Chondrocyte (in vitro differentiated cells): ENCODE results near the gene GAS6. TPM values are rescaled to one million over a fixed set of nuclear protein-coding genes. Genes with fewer than 3 reads are reported as not detected.

Experiments used
- DNase-seq: peaks from one replicate; pipeline ENCODE4 v3.0.0; 2021; ENCODE audit warnings: mixed read lengths, low spot score
- H3K27ac Mint-ChIP-seq: one replicate; pipeline ENCODE4 v1.8.0; 2021; ENCODE audit warnings: mild to moderate bottlenecking, moderate library complexity, mixed read lengths; ENCODE audit not compliant: unreplicated experiment
- H3K27me3 Mint-ChIP-seq: 2 replicates; pipeline ENCODE4 v1.8.0; 2021; ENCODE audit warnings: low read depth, mixed read lengths
- H3K36me3 Mint-ChIP-seq: 2 replicates; pipeline ENCODE4 v1.8.0; 2021; ENCODE audit warnings: low read depth, mixed read lengths
- H3K4me1 Mint-ChIP-seq: 2 replicates; pipeline ENCODE4 v1.8.0; 2021; ENCODE audit warnings: low read depth, mild to moderate bottlenecking, mixed read lengths
- H3K4me3 Mint-ChIP-seq: one replicate; pipeline ENCODE4 v1.8.0; 2021; ENCODE audit warnings: mild to moderate bottlenecking, moderate library complexity, mixed read lengths; ENCODE audit not compliant: unreplicated experiment
- H3K9me3 Mint-ChIP-seq: 2 replicates; pipeline ENCODE4 v1.8.0; 2021; ENCODE audit warnings: low read depth, mixed read lengths
- total RNA-seq: library from RNA; stranded (reverse); gene quantifications from 3 replicates; pipeline ENCODE4 v1.2.1, GENCODE V29; 2021
- TF ChIP-seq, protein P1 (sequence below): fragments of 200-600 bp; sonication (generic); IDR thresholded peaks from 2 replicates; pipeline ENCODE4 v1.5.0; 2021; ENCODE audit warnings: antibody characterized with exemption, mild to moderate bottlenecking, moderate library complexity

GAS6 gene
- total RNA-seq, 1 donor from 2014 or later: 111 TPM

DNA sequence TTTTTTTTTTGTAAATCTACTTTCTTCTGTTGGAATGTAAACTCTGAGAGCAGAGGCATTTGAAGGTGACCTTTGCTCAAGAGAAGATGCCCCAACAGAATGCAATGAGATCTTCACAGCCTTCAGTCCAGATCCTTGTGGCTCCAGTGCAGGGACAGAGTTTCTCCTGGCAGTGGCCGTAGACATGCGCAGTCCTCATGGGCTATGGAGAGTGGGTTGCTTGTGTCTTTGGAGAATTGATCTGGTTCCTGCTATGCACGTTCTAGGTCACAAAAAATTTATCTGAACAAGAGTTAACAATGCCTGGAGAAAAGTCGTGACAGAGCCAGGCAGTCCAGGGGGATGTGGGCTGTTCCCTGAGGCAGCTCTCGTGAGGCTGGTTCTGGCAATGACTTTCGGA is 74.7 kb downstream of the GAS6 start:
- Mint-ChIP-seq H3K27me3 (peaks cover 28% of the 10 kb centered on the region), H3K9me3 (peaks cover 3% of the 10 kb centered on the region), H3K27ac (no peak overlapping the region), H3K4me3 (no peak overlapping the region), H3K4me1 (no peaks in the 10 kb centered on the region), H3K36me3 (no peaks in the 10 kb centered on the region)
- DNase-seq: no peak
- TF ChIP-seq, protein P1, sequence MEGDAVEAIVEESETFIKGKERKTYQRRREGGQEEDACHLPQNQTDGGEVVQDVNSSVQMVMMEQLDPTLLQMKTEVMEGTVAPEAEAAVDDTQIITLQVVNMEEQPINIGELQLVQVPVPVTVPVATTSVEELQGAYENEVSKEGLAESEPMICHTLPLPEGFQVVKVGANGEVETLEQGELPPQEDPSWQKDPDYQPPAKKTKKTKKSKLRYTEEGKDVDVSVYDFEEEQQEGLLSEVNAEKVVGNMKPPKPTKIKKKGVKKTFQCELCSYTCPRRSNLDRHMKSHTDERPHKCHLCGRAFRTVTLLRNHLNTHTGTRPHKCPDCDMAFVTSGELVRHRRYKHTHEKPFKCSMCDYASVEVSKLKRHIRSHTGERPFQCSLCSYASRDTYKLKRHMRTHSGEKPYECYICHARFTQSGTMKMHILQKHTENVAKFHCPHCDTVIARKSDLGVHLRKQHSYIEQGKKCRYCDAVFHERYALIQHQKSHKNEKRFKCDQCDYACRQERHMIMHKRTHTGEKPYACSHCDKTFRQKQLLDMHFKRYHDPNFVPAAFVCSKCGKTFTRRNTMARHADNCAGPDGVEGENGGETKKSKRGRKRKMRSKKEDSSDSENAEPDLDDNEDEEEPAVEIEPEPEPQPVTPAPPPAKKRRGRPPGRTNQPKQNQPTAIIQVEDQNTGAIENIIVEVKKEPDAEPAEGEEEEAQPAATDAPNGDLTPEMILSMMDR: no peak

DNA sequence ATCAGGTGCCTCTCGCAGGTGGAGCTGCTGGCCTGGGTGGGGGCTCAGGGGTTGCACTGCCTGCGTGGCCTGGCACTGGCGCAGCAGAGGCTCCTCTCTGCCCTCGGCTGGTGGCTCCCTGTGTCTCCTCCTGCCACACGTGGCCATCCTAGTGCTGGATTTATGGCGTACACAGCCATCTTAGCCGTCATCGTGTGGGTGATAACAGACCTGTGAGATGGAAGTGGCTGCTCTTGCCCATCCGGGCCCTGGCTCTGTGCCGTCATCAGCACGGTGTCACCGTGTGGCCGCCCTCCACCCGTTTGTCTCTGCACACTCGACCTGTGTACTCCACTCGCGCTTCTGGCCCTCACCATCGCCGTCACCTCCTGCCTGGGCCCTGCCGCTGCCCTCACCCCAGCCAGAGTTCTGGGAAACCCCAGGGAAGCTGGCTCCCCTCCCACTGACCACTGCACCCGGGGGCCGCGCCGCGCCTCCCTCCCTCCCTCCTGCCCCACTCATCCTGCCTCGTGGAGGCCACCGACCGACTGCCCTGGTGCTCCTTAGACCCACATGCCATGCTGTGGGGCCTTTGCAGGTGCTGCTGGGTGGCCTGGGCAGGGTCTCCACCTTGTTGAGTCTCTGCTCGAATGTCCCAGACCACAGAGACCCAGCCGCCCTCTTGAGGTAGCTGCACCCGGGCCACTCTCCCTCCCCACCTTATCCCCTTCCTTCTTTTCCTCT is 75.3 kb downstream of the GAS6 start:
- DNase-seq: no peak
- no peaks in the 10 kb centered on the region for H3K36me3 Mint-ChIP-seq
- no peak overlapping the region for H3K27ac Mint-ChIP-seq
- peaks cover 3% of the 10 kb centered on the region for H3K9me3 Mint-ChIP-seq
- peaks cover 25% of the 10 kb centered on the region for H3K27me3 Mint-ChIP-seq
- TF ChIP-seq, protein P1: no peak
- H3K4me1 Mint-ChIP-seq: peaks cover under 1% of the 10 kb centered on the region
- no peak overlapping the region for H3K4me3 Mint-ChIP-seq

DNA sequence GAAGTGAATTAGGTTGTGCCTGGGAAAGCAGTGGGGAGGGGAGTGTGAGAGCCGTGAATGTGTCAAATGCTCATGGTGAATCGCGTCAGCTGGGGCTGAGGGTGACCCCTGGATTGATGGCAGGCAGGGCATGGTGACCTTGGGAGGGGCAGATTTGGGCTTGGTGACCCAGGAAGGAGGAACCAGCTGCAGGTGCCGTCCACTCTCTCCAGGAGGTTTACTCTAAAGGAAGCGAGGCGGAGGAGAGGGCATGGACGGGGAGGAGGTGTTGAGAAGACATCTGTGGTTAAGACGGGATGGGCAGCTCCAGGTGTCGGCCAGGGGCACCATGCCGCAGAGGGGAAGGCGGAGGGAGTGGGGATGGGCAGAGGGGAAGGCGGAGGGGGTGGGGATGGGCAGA is 76.2 kb downstream of the GAS6 start:
- H3K27me3 Mint-ChIP-seq: peaks cover 19% of the 10 kb centered on the region
- peaks cover 2% of the 10 kb centered on the region for H3K36me3 Mint-ChIP-seq
- peaks cover 3% of the 10 kb centered on the region for H3K4me1 Mint-ChIP-seq
- no peak for DNase-seq
- H3K4me3 Mint-ChIP-seq: no peak overlapping the region
- TF ChIP-seq, protein P1: no peak
- no peak overlapping the region for H3K27ac Mint-ChIP-seq
- H3K9me3 Mint-ChIP-seq: peaks cover 3% of the 10 kb centered on the region

DNA sequence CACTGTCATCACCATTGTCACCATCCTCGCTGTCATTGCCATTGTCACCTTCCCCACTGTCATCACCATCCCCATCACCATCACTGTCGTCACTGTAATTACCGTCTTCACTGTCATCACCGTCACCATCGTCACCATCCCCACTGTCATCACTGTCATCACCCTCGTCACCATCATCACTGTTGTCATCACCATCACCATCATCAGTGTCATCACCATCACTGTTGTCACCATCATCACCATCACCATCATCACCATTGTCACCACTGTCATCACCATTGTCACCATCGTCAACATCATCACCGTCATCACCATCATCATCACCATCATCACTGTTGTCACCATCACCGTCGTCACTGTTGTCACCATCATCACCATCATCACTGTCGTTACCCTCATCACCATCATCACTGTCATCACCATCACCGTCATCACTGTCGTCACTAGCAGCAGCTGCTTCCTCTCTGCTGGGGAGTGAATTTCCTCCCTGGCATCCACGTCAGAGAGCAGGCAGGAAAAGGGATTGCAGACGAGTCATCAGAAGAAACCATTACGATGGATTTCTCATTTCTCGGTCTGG is 77.5 kb downstream of the GAS6 start:
- H3K4me1 Mint-ChIP-seq: peaks cover 3% of the 10 kb centered on the region
- H3K36me3 Mint-ChIP-seq: peaks cover 2% of the 10 kb centered on the region
- peaks cover 18% of the 10 kb centered on the region for H3K27me3 Mint-ChIP-seq
- no peak overlapping the region for H3K4me3 Mint-ChIP-seq
- TF ChIP-seq, protein P1: no peak
- no peak overlapping the region for H3K27ac Mint-ChIP-seq
- DNase-seq: no peak
- peaks cover 3% of the 10 kb centered on the region for H3K9me3 Mint-ChIP-seq

DNA sequence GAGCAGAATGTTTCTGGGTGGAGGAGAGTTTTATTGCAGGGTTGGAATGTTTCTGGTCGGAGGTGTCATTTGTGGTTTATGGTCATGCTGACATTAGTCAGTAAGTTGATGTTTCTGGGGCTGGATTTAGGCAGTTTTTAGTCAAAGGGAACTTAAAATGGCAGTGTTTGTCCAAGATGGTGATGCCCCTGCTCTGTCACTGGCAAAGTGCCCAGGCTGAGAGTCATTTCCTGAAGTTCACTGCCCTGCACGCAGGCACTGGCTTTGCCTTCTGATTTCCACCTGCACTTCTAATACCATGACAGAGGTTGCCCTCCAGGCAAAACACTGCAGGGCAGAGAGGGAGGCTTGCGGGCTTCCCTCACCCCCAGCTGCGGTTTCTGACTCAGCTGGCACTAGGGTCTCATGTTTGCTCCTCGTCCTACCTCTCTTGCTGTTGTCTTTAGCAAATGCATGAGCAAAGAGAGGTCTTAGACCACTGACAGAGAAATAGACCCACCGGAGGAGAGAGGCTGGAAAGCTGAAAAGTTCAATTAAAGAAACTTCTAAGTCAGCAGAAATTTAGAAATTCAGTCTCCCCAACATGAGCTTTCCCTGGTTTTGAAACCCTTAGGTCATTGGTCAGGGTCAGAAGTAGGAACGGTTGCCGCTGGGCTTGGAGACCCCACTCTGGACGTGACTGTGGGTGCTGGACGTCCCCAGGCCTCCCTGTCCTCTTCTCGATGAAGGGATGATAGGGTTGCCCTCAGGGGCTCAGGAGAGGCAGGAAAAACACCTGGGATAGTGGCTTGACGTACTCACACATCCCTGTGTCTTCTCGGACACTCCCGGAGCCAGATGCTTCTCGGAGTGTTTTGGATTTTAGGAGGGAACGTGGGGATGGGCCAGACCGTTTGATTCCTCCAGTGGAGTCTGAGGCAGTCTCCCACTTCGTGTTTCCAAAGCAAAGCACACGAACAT is 78.5 kb downstream of the GAS6 start:
- H3K27ac Mint-ChIP-seq: peak overlapping the region; percentile 86
- peaks cover 2% of the 10 kb centered on the region for H3K36me3 Mint-ChIP-seq
- TF ChIP-seq, protein P1: no peak
- peaks cover 15% of the 10 kb centered on the region for H3K27me3 Mint-ChIP-seq
- H3K4me1 Mint-ChIP-seq: peaks cover 3% of the 10 kb centered on the region
- no peak overlapping the region for H3K4me3 Mint-ChIP-seq
- peaks cover 3% of the 10 kb centered on the region for H3K9me3 Mint-ChIP-seq
- no peak for DNase-seq
